Endothelial cell of umbilical vein (primary cell): Measurements from ENCODE around the gene MIA2.
A peak's percentile ranks its signal among the peaks of the same experiment; 100 is the strongest.

ENCODE experiments used
- CTCF ChIP-seq, 2 donors: IDR thresholded peaks; 1 replicate in 1 of 2; 2 replicates in 1 of 2; pipeline ENCODE4 v1.5.1; 2011; ENCODE audit warnings: low read length in 2 of 2, mild to moderate bottlenecking in 2 of 2, moderate library complexity in 2 of 2, control low read depth in 1 of 2, inconsistent platforms in 1 of 2, low read depth in 1 of 2; ENCODE audit not compliant: insufficient read depth in 1 of 2; ENCODE audit errors: extremely low read depth in 1 of 2
- GATA2 ChIP-seq: IDR thresholded peaks from 2 replicates; pipeline ENCODE4 v1.7.0; 2011; ENCODE audit warnings: low read depth, mild to moderate bottlenecking, moderate library complexity, mixed read lengths, low read length; ENCODE audit not compliant: insufficient read length, insufficient read depth
- POLR2A ChIP-seq: IDR thresholded peaks from 2 replicates; pipeline ENCODE4 v1.6.1; 2012; ENCODE audit warnings: low read depth, mild to moderate bottlenecking, control low read depth, low read length

- TF ChIP-seq GATA2 (no peak), POLR2A (no peak), CTCF (IDR thresholded peaks at IDR 0.05; ENCODE audit: extremely low read depth in 1 of 2, insufficient read depth in 1 of 2, low read depth in 1 of 2, low read length in 2 of 2) (peak; percentile 42 to 56)
Observed at GRCh38 chr14:39417014-39417413, 183.3 kb downstream of the MIA2 start.
